Measurements from ENCODE around the gene FOXO6. TPM values are rescaled to one million over a fixed set of nuclear protein-coding genes. Genes with fewer than 3 reads are reported as not detected.

The FOXO6 gene
- polyA plus RNA-seq, 1 of the 3 experiments (the other 2 are of a cell fraction) = 0.35 TPM

GRCh38 chr1:41372600-41372993 is 11.4 kb downstream of the FOXO6 start:
- H3K9ac ChIP-seq = no peak overlapping the region
- H3K27me3 ChIP-seq (ENCODE audit: insufficient read depth) = no peaks in the 10 kb centered on the region
- WGBS (ENCODE audit: low lambda C conversion rate) = 78% methylated on average over 3 of the region's 4 CpGs
- no peak for TF ChIP-seq POLR2AphosphoS5 (IDR thresholded peaks at IDR 0.05; ENCODE audit: low read depth, low read length)
- TF ChIP-seq NFIC (IDR thresholded peaks at IDR 0.05; ENCODE audit: borderline replicate concordance) = no peak
- no peak for TF ChIP-seq REST (IDR thresholded peaks at IDR 0.05; ENCODE audit: low read depth, low read length)
- no peak for TF ChIP-seq MXI1 (IDR thresholded peaks at IDR 0.05; ENCODE audit: low read depth, low read length)
- H3K9me3 ChIP-seq = no peaks in the 10 kb centered on the region
- H4K20me1 ChIP-seq (ENCODE audit: insufficient read depth) = no peaks in the 10 kb centered on the region
- no peak overlapping the region for H3K4me2 ChIP-seq
- no peaks in the 10 kb centered on the region for H3K9me2 ChIP-seq
- ChIA-PET POLR2A (interaction anchor here (1.2 kb wide), 1 partner anchor 12 kb away, joined by 3 read pairs; no protein-coding TSS in a partner anchor), CTCF (interaction anchor here (0.8 to 3.3 kb wide), 2 partner anchors 10 to 45 kb away, joined by 3 to 12 read pairs; no protein-coding TSS in a partner anchor)
- no peak overlapping the region for H2AFZ ChIP-seq (ENCODE audit: low read depth)
- H3K4me1 ChIP-seq (ENCODE audit: control insufficient read depth in 1 of 2, insufficient read depth in 2 of 2, low read depth in 1 of 2, low read length in 1 of 2) = peaks cover 10 to 45% of the 10 kb centered on the region in 2 experiments; a peak in 3 of 4 replicates
- no peak for DNase-seq
- H3K27ac ChIP-seq (ENCODE audit: low read depth in 2 of 2, low read length in 1 of 2) = no peak overlapping the region; a peak in 1 of 4 replicates
- H3K79me2 ChIP-seq (ENCODE audit: insufficient read depth) = no peaks in the 10 kb centered on the region
- H3K4me3 ChIP-seq (ENCODE audit: low read depth in 2 of 2, low read length in 1 of 2) = no peak overlapping the region
- no peaks in the 10 kb centered on the region for H3F3A ChIP-seq (replicated peaks; ENCODE audit: insufficient read depth)
- no peaks in the 10 kb centered on the region for H3K36me3 ChIP-seq (replicated peaks in 1 of 2; ENCODE audit: control insufficient read depth in 1 of 2, insufficient read depth in 2 of 2, low read length in 1 of 2)

GRCh38 chr1:41373373-41373772 is 12.1 kb downstream of the FOXO6 start:
- Histone ChIP-seq H3F3A (replicated peaks; ENCODE audit: insufficient read depth) (peaks cover 4% of the 10 kb centered on the region), H4K20me1 (ENCODE audit: insufficient read depth) (no peaks in the 10 kb centered on the region), H3K9me3 (no peaks in the 10 kb centered on the region), H3K4me3 (ENCODE audit: low read depth in 2 of 2, low read length in 1 of 2) (no peak overlapping the region), H3K9ac (no peak overlapping the region), H3K4me1 (ENCODE audit: control insufficient read depth in 1 of 2, insufficient read depth in 2 of 2, low read depth in 1 of 2, low read length in 1 of 2) (peaks cover 10 to 43% of the 10 kb centered on the region in 2 experiments; a peak in 3 of 4 replicates), H3K9me2 (no peaks in the 10 kb centered on the region), H2AFZ (ENCODE audit: low read depth) (no peak overlapping the region), H3K79me2 (ENCODE audit: insufficient read depth) (no peaks in the 10 kb centered on the region), H3K27ac (ENCODE audit: low read depth in 2 of 2, low read length in 1 of 2) (no peak overlapping the region), H3K4me2 (no peak overlapping the region), H3K36me3 (replicated peaks in 1 of 2; ENCODE audit: control insufficient read depth in 1 of 2, insufficient read depth in 2 of 2, low read length in 1 of 2) (no peaks in the 10 kb centered on the region), H3K27me3 (ENCODE audit: insufficient read depth) (no peaks in the 10 kb centered on the region)
- POLR2A ChIA-PET = no interaction called here
- TF ChIP-seq CTCF (IDR thresholded peaks at IDR 0.05) (no peak), TCF12 (IDR thresholded peaks at IDR 0.05) (no peak)
- no peak for DNase-seq
- CTCF ChIA-PET = no interaction called here
- WGBS (ENCODE audit: low lambda C conversion rate) = 89% methylated on average over 4 of the region's 6 CpGs
